ENCODE measurements around the gene DPF1.

DPF1 gene

DNA sequence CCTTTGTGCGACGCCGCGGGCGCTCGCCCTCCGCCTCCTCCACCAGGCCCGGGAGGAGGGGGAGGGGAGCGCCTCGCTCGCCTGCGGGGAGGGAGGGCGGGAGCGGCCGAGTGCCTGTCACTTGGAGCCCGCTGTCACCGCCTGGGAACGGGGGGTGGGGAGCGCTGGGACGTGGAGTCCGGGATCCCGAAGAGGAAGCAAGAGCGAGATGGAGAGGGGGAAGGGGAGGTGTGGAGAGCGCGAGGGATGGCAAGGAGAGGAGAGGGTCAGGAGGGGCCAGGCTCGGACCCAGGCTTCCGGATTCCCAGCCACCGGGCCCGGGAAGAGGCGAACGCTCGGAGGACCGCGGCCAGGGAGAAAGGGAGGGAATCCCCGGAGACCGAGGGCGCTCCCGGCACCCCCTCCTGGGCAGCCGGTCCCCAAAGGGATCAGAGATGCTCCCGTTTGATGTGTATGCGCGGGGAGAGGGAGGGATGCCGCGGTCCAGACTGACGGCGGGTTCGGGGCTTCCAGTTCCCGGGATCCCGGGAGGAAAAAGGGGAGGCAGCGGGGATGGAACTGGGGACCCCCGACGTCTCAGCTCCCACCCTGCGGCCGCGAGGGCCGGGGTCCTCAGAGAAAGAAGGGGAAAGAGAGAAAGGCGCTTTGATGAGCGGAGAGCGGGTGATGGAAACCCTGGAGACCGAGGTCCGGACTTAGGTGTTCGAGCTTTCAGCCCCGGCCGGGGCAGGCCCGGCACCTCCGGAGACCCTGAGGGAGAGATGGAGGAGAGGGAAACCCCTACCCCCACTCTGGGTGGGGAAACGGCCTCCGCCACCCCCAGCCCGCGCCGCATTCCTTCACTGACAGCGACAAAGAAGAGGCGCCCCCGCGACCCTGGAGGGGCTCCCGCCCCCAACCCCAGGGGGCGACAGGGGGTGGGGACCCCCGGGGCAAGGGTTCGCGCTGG is 4.7 kb upstream of the DPF1 start (continued):
- TF ChIP-seq, protein P1, sequence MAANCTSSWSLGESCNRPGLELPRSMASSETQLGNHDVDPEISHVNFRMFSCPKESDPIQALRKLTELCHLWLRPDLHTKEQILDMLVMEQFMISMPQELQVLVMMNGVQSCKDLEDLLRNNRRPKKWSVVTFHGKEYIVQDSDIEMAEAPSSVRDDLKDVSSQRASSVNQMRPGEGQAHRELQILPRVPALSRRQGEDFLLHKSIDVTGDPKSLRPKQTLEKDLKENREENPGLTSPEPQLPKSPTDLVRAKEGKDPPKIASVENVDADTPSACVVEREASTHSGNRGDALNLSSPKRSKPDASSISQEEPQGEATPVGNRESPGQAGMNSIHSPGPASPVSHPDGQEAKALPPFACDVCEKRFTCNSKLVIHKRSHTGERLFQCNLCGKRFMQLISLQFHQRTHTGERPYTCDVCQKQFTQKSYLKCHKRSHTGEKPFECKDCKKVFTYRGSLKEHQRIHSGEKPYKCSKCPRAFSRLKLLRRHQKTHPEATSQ (tag by site-specific recombination; IDR thresholded peaks at IDR 0.05), result no peak
- no peak for TF ChIP-seq ZNF768 (tag by site-specific recombination; IDR thresholded peaks at IDR 0.05)
- TF ChIP-seq, protein P2, sequence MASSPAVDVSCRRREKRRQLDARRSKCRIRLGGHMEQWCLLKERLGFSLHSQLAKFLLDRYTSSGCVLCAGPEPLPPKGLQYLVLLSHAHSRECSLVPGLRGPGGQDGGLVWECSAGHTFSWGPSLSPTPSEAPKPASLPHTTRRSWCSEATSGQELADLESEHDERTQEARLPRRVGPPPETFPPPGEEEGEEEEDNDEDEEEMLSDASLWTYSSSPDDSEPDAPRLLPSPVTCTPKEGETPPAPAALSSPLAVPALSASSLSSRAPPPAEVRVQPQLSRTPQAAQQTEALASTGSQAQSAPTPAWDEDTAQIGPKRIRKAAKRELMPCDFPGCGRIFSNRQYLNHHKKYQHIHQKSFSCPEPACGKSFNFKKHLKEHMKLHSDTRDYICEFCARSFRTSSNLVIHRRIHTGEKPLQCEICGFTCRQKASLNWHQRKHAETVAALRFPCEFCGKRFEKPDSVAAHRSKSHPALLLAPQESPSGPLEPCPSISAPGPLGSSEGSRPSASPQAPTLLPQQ (tag by site-specific recombination; IDR thresholded peaks at IDR 0.05), result peak; percentile 45; the same call in 1 of the 2 replicates
- TF ChIP-seq ZNF501 (tag by site-specific recombination; IDR thresholded peaks at IDR 0.05), result peak; percentile 84
- TF ChIP-seq ZNF558 (tag by site-specific recombination; IDR thresholded peaks at IDR 0.05), result no peak
- TF ChIP-seq ZNF311 (tag by site-specific recombination; IDR thresholded peaks at IDR 0.05; ENCODE audit: borderline replicate concordance), result no peak
- TF ChIP-seq ZNF621 (tag by site-specific recombination; IDR thresholded peaks at IDR 0.05), result no peak
- TF ChIP-seq ZNF785 (tag by site-specific recombination; IDR thresholded peaks at IDR 0.05), result peak; percentile 70; the same call in 1 of the 2 replicates
- TF ChIP-seq ZNF138 (tag by site-specific recombination; IDR thresholded peaks at IDR 0.05; ENCODE audit: borderline replicate concordance), result no peak
- TF ChIP-seq ZNF184 (tag by site-specific recombination; IDR thresholded peaks at IDR 0.05), result no peak
- no peak for TF ChIP-seq ZNF555 (tag by site-specific recombination; conservative IDR thresholded peaks at IDR 0.05)
- TF ChIP-seq ZSCAN23 (tag by site-specific recombination; IDR thresholded peaks at IDR 0.05), result peak; percentile 47; the same call in 1 of the 2 replicates
- TF ChIP-seq ZNF239 (tag by site-specific recombination; IDR thresholded peaks at IDR 0.05), result no peak
- no peak for TF ChIP-seq ZNF292 (tag by site-specific recombination; IDR thresholded peaks at IDR 0.05; ENCODE audit: borderline replicate concordance, low read depth)
- TF ChIP-seq, protein P3, sequence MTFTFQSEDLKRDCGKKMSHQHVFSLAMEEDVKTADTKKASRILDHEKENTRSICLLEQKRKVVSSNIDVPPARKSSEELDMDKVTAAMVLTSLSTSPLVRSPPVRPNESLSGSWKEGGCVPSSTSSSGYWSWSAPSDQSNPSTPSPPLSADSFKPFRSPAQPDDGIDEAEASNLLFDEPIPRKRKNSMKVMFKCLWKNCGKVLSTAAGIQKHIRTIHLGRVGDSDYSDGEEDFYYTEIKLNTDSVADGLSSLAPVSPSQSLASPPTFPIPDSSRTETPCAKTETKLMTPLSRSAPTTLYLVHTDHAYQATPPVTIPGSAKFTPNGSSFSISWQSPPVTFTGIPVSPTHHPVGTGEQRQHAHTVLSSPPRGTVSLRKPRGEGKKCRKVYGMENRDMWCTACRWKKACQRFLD (tag by site-specific recombination; IDR thresholded peaks at IDR 0.05), result no peak
- TF ChIP-seq KLF7 (tag by site-specific recombination; IDR thresholded peaks at IDR 0.05; ENCODE audit: borderline replicate concordance), result no peak
- TF ChIP-seq SP2 (tag by site-specific recombination; IDR thresholded peaks at IDR 0.05), result peak; percentile 59
- TF ChIP-seq, protein P4, sequence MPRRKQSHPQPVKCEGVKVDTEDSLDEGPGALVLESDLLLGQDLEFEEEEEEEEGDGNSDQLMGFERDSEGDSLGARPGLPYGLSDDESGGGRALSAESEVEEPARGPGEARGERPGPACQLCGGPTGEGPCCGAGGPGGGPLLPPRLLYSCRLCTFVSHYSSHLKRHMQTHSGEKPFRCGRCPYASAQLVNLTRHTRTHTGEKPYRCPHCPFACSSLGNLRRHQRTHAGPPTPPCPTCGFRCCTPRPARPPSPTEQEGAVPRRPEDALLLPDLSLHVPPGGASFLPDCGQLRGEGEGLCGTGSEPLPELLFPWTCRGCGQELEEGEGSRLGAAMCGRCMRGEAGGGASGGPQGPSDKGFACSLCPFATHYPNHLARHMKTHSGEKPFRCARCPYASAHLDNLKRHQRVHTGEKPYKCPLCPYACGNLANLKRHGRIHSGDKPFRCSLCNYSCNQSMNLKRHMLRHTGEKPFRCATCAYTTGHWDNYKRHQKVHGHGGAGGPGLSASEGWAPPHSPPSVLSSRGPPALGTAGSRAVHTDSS (tag by site-specific recombination; IDR thresholded peaks at IDR 0.05), result no peak
- no peak for TF ChIP-seq ZNF830 (tag by site-specific recombination; IDR thresholded peaks at IDR 0.05; ENCODE audit: low read depth)
- TF ChIP-seq ZNF366 (tag by site-specific recombination; conservative IDR thresholded peaks at IDR 0.05), result peak; percentile 92
- TF ChIP-seq, protein P5, sequence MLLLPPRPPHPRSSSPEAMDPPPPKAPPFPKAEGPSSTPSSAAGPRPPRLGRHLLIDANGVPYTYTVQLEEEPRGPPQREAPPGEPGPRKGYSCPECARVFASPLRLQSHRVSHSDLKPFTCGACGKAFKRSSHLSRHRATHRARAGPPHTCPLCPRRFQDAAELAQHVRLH (tag by site-specific recombination; IDR thresholded peaks at IDR 0.05), result no peak
- no peak for TF ChIP-seq ZNF596 (tag by site-specific recombination; IDR thresholded peaks at IDR 0.05)
- no peak for TF ChIP-seq ZNF624 (tag by site-specific recombination; IDR thresholded peaks at IDR 0.05)
- no peak for TF ChIP-seq ZNF221 (tag by site-specific recombination; IDR thresholded peaks at IDR 0.05; ENCODE audit: borderline replicate concordance)
- TF ChIP-seq OSR2 (tag by site-specific recombination; IDR thresholded peaks at IDR 0.05), result peak; percentile 72
- TF ChIP-seq ZNF335 (tag by site-specific recombination; conservative IDR thresholded peaks at IDR 0.05), result peak; percentile 96
- no peak for TF ChIP-seq ZNF266 (tag by site-specific recombination; IDR thresholded peaks at IDR 0.05; ENCODE audit: low read depth)
- no peak for TF ChIP-seq ZNF747 (tag by site-specific recombination; IDR thresholded peaks at IDR 0.05)
- TF ChIP-seq ZNF76 (tag by site-specific recombination; IDR thresholded peaks at IDR 0.05; ENCODE audit: borderline replicate concordance, low read depth), result peak; percentile 70; the same call in 1 of the 2 replicates
- TF ChIP-seq ZNF223 (tag by site-specific recombination; IDR thresholded peaks at IDR 0.05), result no peak
- TF ChIP-seq ZNF404 (tag by site-specific recombination; IDR thresholded peaks at IDR 0.05), result no peak
- TF ChIP-seq ZBTB1 (tag by site-specific recombination; IDR thresholded peaks at IDR 0.05), result 0 out of 2 replicates have a peak, but pooled peaks have one; percentile 15
- TF ChIP-seq MEIS1 (CRISPR knock-in tag; IDR thresholded peaks at IDR 0.05; ENCODE audit: borderline replicate concordance), result no peak
- peak; percentile 97 for TF ChIP-seq ZBTB20 (tag by site-specific recombination; IDR thresholded peaks at IDR 0.05)

Data from HEK293 (cell line).